Measurements from ENCODE around the gene ITGB4. TPM values are rescaled to one million over a fixed set of nuclear protein-coding genes. Genes with fewer than 3 reads are reported as not detected.

Gene ITGB4
- total and polyA plus RNA-seq, 2 experiments from 2014 or later, result 6.1 to 9.7 TPM

- Histone ChIP-seq H3K79me2 (replicated peaks; ENCODE audit: insufficient read depth) (no peaks in the 10 kb centered on the region), H3K27ac (ENCODE audit: low read depth) (no peak overlapping the region), H4K20me1 (replicated peaks; ENCODE audit: insufficient read depth) (no peaks in the 10 kb centered on the region), H3K4me3 (peak overlapping the region; percentile 53), H2AFZ (peak overlapping the region; percentile 93; the same call in 1 of the 2 replicates), H3K9me2 (ENCODE audit: insufficient read depth) (no peaks in the 10 kb centered on the region), H3K4me2 (peak overlapping the region; percentile 73), H3K27me3 (ENCODE audit: insufficient read depth) (no peaks in the 10 kb centered on the region), H3F3A (replicated peaks; ENCODE audit: low read depth) (peaks cover 7% of the 10 kb centered on the region; the same call in 1 of the 2 replicates), H3K4me1 (ENCODE audit: insufficient read depth) (no peaks in the 10 kb centered on the region), H3K36me3 (ENCODE audit: insufficient read depth) (no peaks in the 10 kb centered on the region)
- TF ChIP-seq ZNF114 (CRISPR knock-in tag; IDR thresholded peaks at IDR 0.05), result no peak
- TF ChIP-seq ZNF462 (CRISPR knock-in tag; IDR thresholded peaks at IDR 0.05), result no peak
- TF ChIP-seq NANOG (IDR thresholded peaks at IDR 0.05; ENCODE audit: borderline replicate concordance), result no peak
- TF ChIP-seq STAT1 (IDR thresholded peaks at IDR 0.05; ENCODE audit: unreplicated experiment), result no peak
- no peak for TF ChIP-seq ETS1 (IDR thresholded peaks at IDR 0.05)
- TF ChIP-seq JUNB (IDR thresholded peaks at IDR 0.05; ENCODE audit: unreplicated experiment), result no peak
- TF ChIP-seq EZH2 (IDR thresholded peaks at IDR 0.05; ENCODE audit: low read depth, unreplicated experiment), result no peak
- peak; percentile 53 for TF ChIP-seq CREB1 (CRISPR knock-in tag; IDR thresholded peaks at IDR 0.05; ENCODE audit: low read depth)
- TF ChIP-seq POLR2AphosphoS5 (IDR thresholded peaks at IDR 0.05; ENCODE audit: low read depth), result peak; percentile 28; the same call in 1 of the 2 replicates
- no peak for TF ChIP-seq ZNF331 (CRISPR knock-in tag; IDR thresholded peaks at IDR 0.05; ENCODE audit: low read depth)
- TF ChIP-seq CTCF (conservative IDR thresholded peaks at IDR 0.05; ENCODE audit: low read depth in 2 of 2), result peak; percentile 57 to 68
- TF ChIP-seq EZH2phosphoT487 (IDR thresholded peaks at IDR 0.05; ENCODE audit: unreplicated experiment), result no peak
- TF ChIP-seq, protein P1, sequence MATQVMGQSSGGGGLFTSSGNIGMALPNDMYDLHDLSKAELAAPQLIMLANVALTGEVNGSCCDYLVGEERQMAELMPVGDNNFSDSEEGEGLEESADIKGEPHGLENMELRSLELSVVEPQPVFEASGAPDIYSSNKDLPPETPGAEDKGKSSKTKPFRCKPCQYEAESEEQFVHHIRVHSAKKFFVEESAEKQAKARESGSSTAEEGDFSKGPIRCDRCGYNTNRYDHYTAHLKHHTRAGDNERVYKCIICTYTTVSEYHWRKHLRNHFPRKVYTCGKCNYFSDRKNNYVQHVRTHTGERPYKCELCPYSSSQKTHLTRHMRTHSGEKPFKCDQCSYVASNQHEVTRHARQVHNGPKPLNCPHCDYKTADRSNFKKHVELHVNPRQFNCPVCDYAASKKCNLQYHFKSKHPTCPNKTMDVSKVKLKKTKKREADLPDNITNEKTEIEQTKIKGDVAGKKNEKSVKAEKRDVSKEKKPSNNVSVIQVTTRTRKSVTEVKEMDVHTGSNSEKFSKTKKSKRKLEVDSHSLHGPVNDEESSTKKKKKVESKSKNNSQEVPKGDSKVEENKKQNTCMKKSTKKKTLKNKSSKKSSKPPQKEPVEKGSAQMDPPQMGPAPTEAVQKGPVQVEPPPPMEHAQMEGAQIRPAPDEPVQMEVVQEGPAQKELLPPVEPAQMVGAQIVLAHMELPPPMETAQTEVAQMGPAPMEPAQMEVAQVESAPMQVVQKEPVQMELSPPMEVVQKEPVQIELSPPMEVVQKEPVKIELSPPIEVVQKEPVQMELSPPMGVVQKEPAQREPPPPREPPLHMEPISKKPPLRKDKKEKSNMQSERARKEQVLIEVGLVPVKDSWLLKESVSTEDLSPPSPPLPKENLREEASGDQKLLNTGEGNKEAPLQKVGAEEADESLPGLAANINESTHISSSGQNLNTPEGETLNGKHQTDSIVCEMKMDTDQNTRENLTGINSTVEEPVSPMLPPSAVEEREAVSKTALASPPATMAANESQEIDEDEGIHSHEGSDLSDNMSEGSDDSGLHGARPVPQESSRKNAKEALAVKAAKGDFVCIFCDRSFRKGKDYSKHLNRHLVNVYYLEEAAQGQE (IDR thresholded peaks at IDR 0.05; ENCODE audit: unreplicated experiment), result no peak
- Mint-ChIP-seq H3K27ac (no peak overlapping the region), H3K4me1 (peaks cover 8% of the 10 kb centered on the region), H3K36me3 (ENCODE audit: low read depth) (no peaks in the 10 kb centered on the region), H3K27me3 (ENCODE audit: insufficient read depth, low read depth, poor library complexity) (peaks cover 24% of the 10 kb centered on the region), H3K4me3 (peak overlapping the region; percentile 55; the same call in 2 of the 3 replicates), H3K9me3 (no peaks in the 10 kb centered on the region)
- peak; percentile 59 for ATAC-seq
- peak; percentile 92 for DNase-seq (ENCODE audit: low spot score)
Observed at GRCh38 chr17:75753514-75754377, 32.5 kb downstream of the ITGB4 start.

Measured in GM23338 (cell line).